ENCODE results near the gene ST3GAL4. TPM values are rescaled to one million over a fixed set of nuclear protein-coding genes. Genes with fewer than 3 reads are reported as not detected.
"Not testable (repeated sequence)": the region's sequence is repeated elsewhere in the genome, so short reads cannot be mapped to it uniquely, and the experiment has no call there.

Gene ST3GAL4
- polyA plus RNA-seq, 2 of the 4 experiments (the other 2 are of a cell fraction): 11.9 to 17.5 TPM

GRCh38 chr11:126307706-126308105 lies 47.8 kb upstream of the ST3GAL4 start:
- peak in 1 of 2 experiments; percentile 40 for DNase-seq (ENCODE audit: low read depth in 1 of 2, low spot score in 1 of 2)
- FAIRE-seq: no peak
- Histone ChIP-seq H3K4me2 (no peak overlapping the region), H3K27ac (no peak overlapping the region), H3K4me3 (no peak overlapping the region), H3K4me1 (peaks cover 8% of the 10 kb centered on the region; the same call in 1 of the 3 replicates), H3K9me3 (no peaks in the 10 kb centered on the region)
- ChIA-PET POLR2A (interaction anchor here (0.5 kb wide), 1 partner anchor 1509 kb away, joined by 3 read pairs; no protein-coding TSS in a partner anchor), CTCF (interaction anchor here (0.6 to 1.3 kb wide), 2 partner anchors 36 to 173 kb away, joined by 3 to 5 read pairs; no protein-coding TSS in a partner anchor)
- peak; percentile 18; the same call in 1 of the 3 replicates for TF ChIP-seq CTCF (IDR thresholded peaks at IDR 0.05)
- no peak for TF ChIP-seq FOSL2 (IDR thresholded peaks at IDR 0.05)
- TF ChIP-seq FOSL2 (CRISPR knock-in tag; IDR thresholded peaks at IDR 0.05): no peak
- no peak for TF ChIP-seq TP53 (CRISPR knock-in tag; IDR thresholded peaks at IDR 0.05)
- peak; percentile 20 to 38; a peak in 3 of 5 replicates for TF ChIP-seq RAD21 (conservative IDR thresholded peaks at IDR 0.05 in 1 of 2, IDR thresholded peaks at IDR 0.05 in 1 of 2)
- 38% methylated on average over 5 of the region's 5 CpGs for WGBS (ENCODE audit: missing lambda C conversion rate)
- no peak for ATAC-seq

GRCh38 chr11:126308271-126308671 lies 47.2 kb upstream of the ST3GAL4 start:
- no peak overlapping the region for H3K27ac ChIP-seq
- H3K4me3 ChIP-seq: no peak overlapping the region
- CTCF ChIA-PET: interaction anchor here (1.3 to 3.7 kb wide), 2 partner anchors 8 to 172 kb away, joined by 5 to 22 read pairs; no protein-coding TSS in a partner anchor
- no peak for TF ChIP-seq HMGXB4 (CRISPR knock-in tag; IDR thresholded peaks at IDR 0.05; ENCODE audit: borderline replicate concordance)
- TF ChIP-seq E2F6 (IDR thresholded peaks at IDR 0.05; ENCODE audit: borderline replicate concordance, low read depth): no peak
- TF ChIP-seq FOSL2 (IDR thresholded peaks at IDR 0.05): no peak
- no peak for TF ChIP-seq FOSL2 (CRISPR knock-in tag; IDR thresholded peaks at IDR 0.05)
- TF ChIP-seq ZFP36 (IDR thresholded peaks at IDR 0.05; ENCODE audit: borderline replicate concordance, partially characterized antibody): no peak
- TF ChIP-seq NR3C1 (IDR thresholded peaks at IDR 0.05): no peak
- POLR2A ChIA-PET: no interaction called here
- FAIRE-seq: no peak
- ATAC-seq: no peak
- no peaks in the 10 kb centered on the region for H3K9me3 ChIP-seq
- peaks cover 3% of the 10 kb centered on the region; the same call in 1 of the 3 replicates for H3K4me1 ChIP-seq
- no peak for DNase-seq (ENCODE audit: low read depth in 1 of 2, low spot score in 1 of 2)
- H3K4me2 ChIP-seq: no peak overlapping the region
- 84% methylated on average over 4 of the region's 4 CpGs for WGBS (ENCODE audit: missing lambda C conversion rate)

GRCh38 chr11:126308771-126309170 lies 46.7 kb upstream of the ST3GAL4 start:
- H3K27ac ChIP-seq; DNase-seq (ENCODE audit: low read depth in 1 of 2, low spot score in 1 of 2); H3K4me2 ChIP-seq; POLR2A ChIA-PET; H3K4me3 ChIP-seq; H3K9me3 ChIP-seq; ATAC-seq; H3K4me1 ChIP-seq; FAIRE-seq: not testable (repeated sequence)
- WGBS (ENCODE audit: missing lambda C conversion rate): 70% methylated on average over 4 of the region's 4 CpGs
- CTCF ChIA-PET: interaction anchor here (1.5 to 3.7 kb wide), 3 partner anchors 8 to 172 kb away, joined by 4 to 22 read pairs (median 15); no protein-coding TSS in a partner anchor

GRCh38 chr11:126310200-126310991 lies 45.1 kb upstream of the ST3GAL4 start:
- Histone ChIP-seq H3K4me3 (no peak overlapping the region), H3K27ac (no peak overlapping the region), H3K4me1 (no peaks in the 10 kb centered on the region), H3K9me3 (no peaks in the 10 kb centered on the region), H3K4me2 (no peak overlapping the region)
- POLR2A ChIA-PET: interaction anchor here (1.0 kb wide), 1 partner anchor 170 kb away, joined by 5 read pairs; no protein-coding TSS in a partner anchor
- 57% methylated on average over 12 of the region's 12 CpGs for WGBS (ENCODE audit: missing lambda C conversion rate)
- TF ChIP-seq SMC3 (IDR thresholded peaks at IDR 0.05): peak; percentile 69
- TF ChIP-seq PBX3 (IDR thresholded peaks at IDR 0.05): no peak
- no peak for TF ChIP-seq CEBPB (IDR thresholded peaks at IDR 0.05)
- TF ChIP-seq CHD4 (IDR thresholded peaks at IDR 0.05; ENCODE audit: borderline replicate concordance): no peak
- no peak for TF ChIP-seq ZSCAN20 (CRISPR knock-in tag; IDR thresholded peaks at IDR 0.05)
- no peak for TF ChIP-seq TFCP2L1 (CRISPR knock-in tag; IDR thresholded peaks at IDR 0.05)
- TF ChIP-seq RAD21 (conservative IDR thresholded peaks at IDR 0.05 in 1 of 2, IDR thresholded peaks at IDR 0.05 in 1 of 2): peak; percentile 79 to 87
- peak; percentile 70 for TF ChIP-seq CTCF (IDR thresholded peaks at IDR 0.05)
- no peak for TF ChIP-seq FOSB (CRISPR knock-in tag; IDR thresholded peaks at IDR 0.05)
- TF ChIP-seq ZFP36 (IDR thresholded peaks at IDR 0.05; ENCODE audit: borderline replicate concordance, partially characterized antibody): no peak
- TF ChIP-seq HOXB13 (CRISPR knock-in tag; IDR thresholded peaks at IDR 0.05; ENCODE audit: low read depth): no peak
- DNase-seq (ENCODE audit: low read depth in 1 of 2, low spot score in 1 of 2) (peak; percentile 60 to 63), ATAC-seq (peak; percentile 96 to 99), FAIRE-seq (no peak)
- CTCF ChIA-PET: interaction anchor here (0.6 to 3.7 kb wide), 47 partner anchors 9 to 764 kb away, joined by 3 to 22 read pairs (median 3); no protein-coding TSS in a partner anchor

Data from A549 (cell line).